Right cardiac atrium (tissue), 5 donors: ENCODE results near the gene CPVL. TPM values are rescaled to one million over a fixed set of nuclear protein-coding genes. Genes with fewer than 3 reads are reported as not detected.

Experiments used
- ATAC-seq, 2 donors: fragments of 200-7000 bp; cut with Tn5 transposase; one replicate each; pipeline versions ENCODE4 v1.8.0 to v1.9.1; 2020; ENCODE audit warnings: moderate library complexity in 2 of 2, mild to moderate bottlenecking in 1 of 2
- DNase-seq, 3 donors: peaks; one replicate each; pipeline ENCODE4 v3.0.0-alpha.2; 2020
- H3K27ac ChIP-seq: one replicate; pipeline ENCODE4 v1.5.1; 2013; ENCODE audit warnings: mild to moderate bottlenecking, low read length, control low read depth, moderate library complexity
- H3K27me3 ChIP-seq: one replicate; pipeline ENCODE4 v1.6.1; 2013; ENCODE audit not compliant: control insufficient read depth, insufficient read depth
- H3K4me1 ChIP-seq: one replicate; pipeline ENCODE4 v1.6.1; 2013; ENCODE audit warnings: low read length; ENCODE audit not compliant: control insufficient read depth, insufficient read depth
- H3K4me3 ChIP-seq: one replicate; pipeline ENCODE4 v1.5.1; 2013; ENCODE audit warnings: low read length, control low read depth
- H3K9me3 ChIP-seq: one replicate; pipeline ENCODE4 v1.6.1; 2013; ENCODE audit warnings: low read length; ENCODE audit not compliant: control insufficient read depth
- WGBS: extraction: QIAGEN DNeasy Blood & Tissue Kit; methylation state at CpG from one replicate; pipeline ENCODE4 v1.1.7; 2013; 5-methylcytosine and 5-hydroxymethylcytosine counted together
- intact Hi-C, 4 donors: fragments of 100-400 bp; cut with DNase I; formaldehyde crosslinking; loops; one replicate each; pipeline versions ENCODE4 v1.11.0 to v1.14.0; 2022 to 2023
- polyA plus RNA-seq: library from polyadenylated mRNA; stranded (reverse); fragments of 200-250 nt; gene quantifications from one replicate; pipeline ENCODE4 v1.2.3, GENCODE V29; 2013
- total RNA-seq, 4 donors: library from RNA; stranded (reverse); fragmentation: NEBNext Ultra II Directional; extraction: Animal tissue kit (Norgen Biotek cat#: 25700); gene quantifications; one replicate each; pipeline ENCODE4 v1.2.1, GENCODE V29; 2021
- donor health status: healthy with polysubstance abuse.
- donor health status: DM: no; HTN: yes; CAD: no.
- donor health status: DM: no; HTN: no; CAD: no.
- donor health status: DM: no; HTN: yes; CAD: no; lungs with severe emphysema.
- donor health status: DM: yes; HTN: yes; CAD: no.

The CPVL gene
- total and polyA plus RNA-seq, 5 donors = 3.2 to 14.4 (median 10.4) TPM

GRCh38 chr7:29017713-29018112, 128.6 kb downstream of the CPVL start:
- Histone ChIP-seq H3K4me1 (peaks cover 2% of the 10 kb centered on the region), H3K4me3 (no peak overlapping the region), H3K27ac (no peak overlapping the region), H3K27me3 (no peaks in the 10 kb centered on the region), H3K9me3 (no peaks in the 10 kb centered on the region)
- DNase-seq (no peak), ATAC-seq (no peak)
- intact Hi-C loops = loop anchor here in 2 of 4 donors (5.0 to 10.0 kb wide), 2 partner anchors 60 to 63 kb away; partner anchors contain the start of gene TRIL (in 2 of the 2)
- WGBS = 65% methylated on average over 2 of the region's 2 CpGs

- Histone ChIP-seq H3K27me3 (no peaks in the 10 kb centered on the region), H3K4me1 (peaks cover 2% of the 10 kb centered on the region), H3K9me3 (no peaks in the 10 kb centered on the region), H3K4me3 (no peak overlapping the region), H3K27ac (no peak overlapping the region)
- DNase-seq = no peak
- intact Hi-C loops = loop anchor here in 2 of 4 donors (5.0 to 10.0 kb wide), 2 partner anchors 57 to 60 kb away; partner anchors contain the start of gene TRIL (in 2 of the 2)
- no peak for ATAC-seq
- 95% methylated on average over 3 of the region's 3 CpGs for WGBS
These were observed 131.6 kb downstream of the CPVL start for GRCh38 chr7:29014725-29015124.

- Histone ChIP-seq H3K27ac (no peak overlapping the region), H3K27me3 (no peaks in the 10 kb centered on the region), H3K9me3 (no peaks in the 10 kb centered on the region), H3K4me3 (no peak overlapping the region), H3K4me1 (peaks cover 2% of the 10 kb centered on the region)
- 69% methylated on average over 3 of the region's 3 CpGs for WGBS
- intact Hi-C loops = loop anchor here in 1 of 4 donors (10.0 kb wide), 1 partner anchor 59 kb away; the partner anchor contains the start of gene TRIL
- no peak for ATAC-seq
- no peak for DNase-seq
These were observed 132.4 kb downstream of the CPVL start for GRCh38 chr7:29013931-29014330.

GRCh38 chr7:29013082-29013695, 133.1 kb downstream of the CPVL start:
- WGBS = 83% methylated on average over 1 of the region's 1 CpG
- DNase-seq (no peak), ATAC-seq (peak; percentile 54 to 57)
- Histone ChIP-seq H3K27ac (no peak overlapping the region), H3K9me3 (no peaks in the 10 kb centered on the region), H3K27me3 (no peaks in the 10 kb centered on the region), H3K4me3 (no peak overlapping the region), H3K4me1 (peaks cover 2% of the 10 kb centered on the region)
- intact Hi-C loops = loop anchor here in 1 of 4 donors (10.0 kb wide), 1 partner anchor 58 kb away; the partner anchor contains the start of gene TRIL

- peaks cover 2% of the 10 kb centered on the region for H3K4me1 ChIP-seq
- no peaks in the 10 kb centered on the region for H3K9me3 ChIP-seq
- WGBS = 44% methylated on average over 1 of the region's 1 CpG
- intact Hi-C loops = loop anchor here in 1 of 4 donors (10.0 kb wide), 1 partner anchor 55 kb away; the partner anchor contains the start of gene TRIL
- H3K4me3 ChIP-seq = no peak overlapping the region
- H3K27ac ChIP-seq = no peak overlapping the region
- ATAC-seq (no peak), DNase-seq (no peak)
- H3K27me3 ChIP-seq = no peaks in the 10 kb centered on the region
These were observed 136.4 kb downstream of the CPVL start for GRCh38 chr7:29009947-29010346.

- Histone ChIP-seq H3K27me3 (no peaks in the 10 kb centered on the region), H3K4me3 (no peak overlapping the region), H3K9me3 (no peaks in the 10 kb centered on the region), H3K4me1 (peaks cover 2% of the 10 kb centered on the region), H3K27ac (no peak overlapping the region)
- intact Hi-C loops = no loop called here
- no peak for ATAC-seq
- DNase-seq = no peak
- 64% methylated on average over 2 of the region's 2 CpGs for WGBS
These were observed 137.7 kb downstream of the CPVL start for GRCh38 chr7:29008590-29008989.

GRCh38 chr7:29007127-29007526, 139.2 kb downstream of the CPVL start:
- 69% methylated on average over 2 of the region's 2 CpGs for WGBS
- Histone ChIP-seq H3K4me3 (no peak overlapping the region), H3K4me1 (no peaks in the 10 kb centered on the region), H3K27me3 (no peaks in the 10 kb centered on the region), H3K9me3 (no peaks in the 10 kb centered on the region), H3K27ac (no peak overlapping the region)
- ATAC-seq (no peak), DNase-seq (no peak)
- intact Hi-C loops = no loop called here

- H3K27me3 ChIP-seq = no peaks in the 10 kb centered on the region
- intact Hi-C loops = no loop called here
- no peaks in the 10 kb centered on the region for H3K9me3 ChIP-seq
- H3K4me1 ChIP-seq = no peaks in the 10 kb centered on the region
- no peak for ATAC-seq
- DNase-seq = no peak
- H3K27ac ChIP-seq = no peak overlapping the region
- no peak overlapping the region for H3K4me3 ChIP-seq
- 77% methylated on average over 3 of the region's 3 CpGs for WGBS
These were observed 140.5 kb downstream of the CPVL start for GRCh38 chr7:29005829-29006228.

GRCh38 chr7:29005406-29005805, 140.9 kb downstream of the CPVL start:
- H3K4me3 ChIP-seq = no peak overlapping the region
- no peak overlapping the region for H3K27ac ChIP-seq
- no peak for DNase-seq
- no peaks in the 10 kb centered on the region for H3K27me3 ChIP-seq
- intact Hi-C loops = no loop called here
- no peak for ATAC-seq
- WGBS = 29% methylated on average over 1 of the region's 1 CpG
- no peaks in the 10 kb centered on the region for H3K4me1 ChIP-seq
- no peaks in the 10 kb centered on the region for H3K9me3 ChIP-seq

GRCh38 chr7:29003703-29004102, 142.6 kb downstream of the CPVL start:
- no peak for ATAC-seq
- Histone ChIP-seq H3K4me3 (no peak overlapping the region), H3K9me3 (no peaks in the 10 kb centered on the region), H3K4me1 (no peaks in the 10 kb centered on the region), H3K27me3 (no peaks in the 10 kb centered on the region), H3K27ac (no peak overlapping the region)
- no peak for DNase-seq
- intact Hi-C loops = no loop called here
- WGBS = 97% methylated on average over 5 of the region's 5 CpGs

- intact Hi-C loops = no loop called here
- Histone ChIP-seq H3K4me1 (peaks cover 5% of the 10 kb centered on the region), H3K27me3 (no peaks in the 10 kb centered on the region), H3K27ac (no peak overlapping the region), H3K4me3 (no peak overlapping the region), H3K9me3 (no peaks in the 10 kb centered on the region)
- DNase-seq (no peak), ATAC-seq (no peak)
- WGBS = 91% methylated on average over 2 of the region's 2 CpGs
These were observed 145.6 kb downstream of the CPVL start for GRCh38 chr7:29000717-29001076.
